ENCODE results near the gene SPPL2B.
"Not testable (repeated sequence)": the region's sequence is repeated elsewhere in the genome, so short reads cannot be mapped to it uniquely, and the experiment has no call there.

Gene SPPL2B

DNA sequence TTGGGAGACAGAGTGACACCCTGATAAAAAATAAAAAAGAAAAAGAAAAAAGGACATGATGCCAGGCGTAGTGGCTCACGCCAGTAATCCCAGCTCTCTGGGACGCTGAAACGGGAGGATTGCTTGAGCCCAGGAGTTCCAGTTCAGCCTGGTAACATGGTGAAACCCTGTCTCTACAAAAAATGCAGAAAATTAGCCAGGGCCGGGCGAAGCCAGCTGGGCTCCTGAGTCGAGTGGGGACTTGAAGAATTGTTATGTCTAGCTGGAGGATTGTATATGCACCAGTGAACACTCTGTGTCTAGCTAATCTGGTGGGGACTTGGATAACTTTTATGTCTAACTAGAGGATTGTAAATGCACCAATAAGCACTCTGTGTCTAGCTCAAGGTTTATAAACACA, 63.9 kb downstream of the SPPL2B start:
- DNase-seq (ENCODE audit: extremely low read depth, low read depth), result no peak
- TF ChIP-seq, protein P1, sequence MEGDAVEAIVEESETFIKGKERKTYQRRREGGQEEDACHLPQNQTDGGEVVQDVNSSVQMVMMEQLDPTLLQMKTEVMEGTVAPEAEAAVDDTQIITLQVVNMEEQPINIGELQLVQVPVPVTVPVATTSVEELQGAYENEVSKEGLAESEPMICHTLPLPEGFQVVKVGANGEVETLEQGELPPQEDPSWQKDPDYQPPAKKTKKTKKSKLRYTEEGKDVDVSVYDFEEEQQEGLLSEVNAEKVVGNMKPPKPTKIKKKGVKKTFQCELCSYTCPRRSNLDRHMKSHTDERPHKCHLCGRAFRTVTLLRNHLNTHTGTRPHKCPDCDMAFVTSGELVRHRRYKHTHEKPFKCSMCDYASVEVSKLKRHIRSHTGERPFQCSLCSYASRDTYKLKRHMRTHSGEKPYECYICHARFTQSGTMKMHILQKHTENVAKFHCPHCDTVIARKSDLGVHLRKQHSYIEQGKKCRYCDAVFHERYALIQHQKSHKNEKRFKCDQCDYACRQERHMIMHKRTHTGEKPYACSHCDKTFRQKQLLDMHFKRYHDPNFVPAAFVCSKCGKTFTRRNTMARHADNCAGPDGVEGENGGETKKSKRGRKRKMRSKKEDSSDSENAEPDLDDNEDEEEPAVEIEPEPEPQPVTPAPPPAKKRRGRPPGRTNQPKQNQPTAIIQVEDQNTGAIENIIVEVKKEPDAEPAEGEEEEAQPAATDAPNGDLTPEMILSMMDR (IDR thresholded peaks at IDR 0.05; ENCODE audit: low read depth, low read length), result no peak

DNA sequence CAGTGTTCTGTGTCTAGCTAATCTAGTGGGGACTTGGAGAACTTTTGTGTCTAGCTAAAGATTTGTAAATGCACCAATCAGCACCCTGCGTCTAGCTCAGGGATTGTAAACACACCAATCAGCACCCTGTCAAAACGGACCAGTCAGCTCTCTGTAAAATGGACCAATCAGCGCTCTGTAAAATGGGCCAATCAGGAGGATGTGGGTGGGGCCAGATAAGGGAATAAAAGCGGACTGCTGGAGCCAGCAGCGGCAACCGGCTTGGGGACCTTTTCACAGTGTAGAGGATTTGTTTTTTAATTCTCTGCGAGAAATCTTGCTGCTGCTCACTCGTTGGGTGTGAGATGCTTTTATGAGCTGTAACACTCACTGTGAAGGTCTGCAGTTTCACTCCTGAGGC, 64.4 kb downstream of the SPPL2B start:
- DNase-seq (ENCODE audit: extremely low read depth, low read depth), result not testable (repeated sequence)

DNA sequence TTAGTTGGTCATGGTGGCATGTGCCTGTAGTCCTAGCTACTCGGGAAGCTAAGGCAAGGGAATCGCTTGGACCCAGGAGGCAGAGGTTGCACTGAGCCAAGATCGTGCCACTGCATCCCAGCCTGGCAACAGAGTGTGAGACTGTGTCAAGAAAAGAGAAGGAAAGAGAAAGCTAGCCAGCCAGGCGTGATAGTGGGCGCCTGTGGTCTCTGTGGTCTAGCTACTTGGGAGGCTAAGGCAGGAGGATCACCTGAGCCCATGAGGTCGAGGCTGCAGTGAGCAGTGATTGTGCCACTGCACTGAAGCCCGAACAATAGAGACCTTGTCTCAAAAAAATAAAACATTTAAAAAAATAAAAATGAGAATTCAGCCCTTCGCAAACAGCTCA, 65.6 kb downstream of the SPPL2B start:
- DNase-seq (ENCODE audit: extremely low read depth, low read depth), result no peak
- TF ChIP-seq, protein P1 (IDR thresholded peaks at IDR 0.05; ENCODE audit: low read depth, low read length), result no peak

DNA sequence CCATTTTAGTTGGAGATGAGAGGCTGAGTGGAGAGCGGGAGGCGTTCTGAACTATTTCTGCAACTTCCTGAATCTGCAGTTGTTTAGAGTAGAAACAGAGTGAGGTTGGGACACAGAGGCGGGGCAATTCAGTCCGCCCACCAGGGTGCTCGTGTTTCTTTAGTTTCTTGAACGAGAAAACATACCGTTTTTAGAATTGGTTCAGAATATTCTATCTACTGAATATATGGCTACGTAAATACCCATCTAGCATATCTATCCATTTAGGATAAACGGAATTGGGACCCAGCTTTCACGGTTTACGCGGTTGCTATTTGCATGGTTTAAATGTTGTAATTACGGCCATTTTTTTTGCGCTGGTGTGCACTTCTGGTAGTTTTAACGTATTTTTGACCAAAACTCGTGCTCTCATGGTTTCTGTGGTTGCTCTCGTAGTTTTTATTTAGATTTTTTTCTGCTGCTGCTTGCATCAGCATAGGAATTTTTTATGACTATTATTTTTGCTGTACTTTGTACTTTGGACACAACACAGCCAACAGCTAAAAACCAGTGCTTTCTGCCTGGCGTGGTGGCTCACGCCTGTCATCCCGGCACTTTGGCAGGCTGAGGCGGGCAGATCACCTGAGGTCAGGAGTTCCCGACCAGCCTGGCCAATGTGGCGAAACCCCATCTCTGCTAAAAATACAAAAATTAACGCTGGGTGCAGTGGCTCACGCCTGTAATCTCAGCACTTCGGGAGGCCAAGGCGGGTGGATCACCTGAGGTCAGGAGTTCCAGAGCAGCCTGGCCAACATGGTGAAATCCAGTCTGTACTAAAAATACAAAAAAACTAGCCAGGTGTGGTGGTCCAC, 66.2 kb downstream of the SPPL2B start:
- no peak for DNase-seq (ENCODE audit: extremely low read depth, low read depth)
- TF ChIP-seq, protein P1 (IDR thresholded peaks at IDR 0.05; ENCODE audit: low read depth, low read length), result no peak

DNA sequence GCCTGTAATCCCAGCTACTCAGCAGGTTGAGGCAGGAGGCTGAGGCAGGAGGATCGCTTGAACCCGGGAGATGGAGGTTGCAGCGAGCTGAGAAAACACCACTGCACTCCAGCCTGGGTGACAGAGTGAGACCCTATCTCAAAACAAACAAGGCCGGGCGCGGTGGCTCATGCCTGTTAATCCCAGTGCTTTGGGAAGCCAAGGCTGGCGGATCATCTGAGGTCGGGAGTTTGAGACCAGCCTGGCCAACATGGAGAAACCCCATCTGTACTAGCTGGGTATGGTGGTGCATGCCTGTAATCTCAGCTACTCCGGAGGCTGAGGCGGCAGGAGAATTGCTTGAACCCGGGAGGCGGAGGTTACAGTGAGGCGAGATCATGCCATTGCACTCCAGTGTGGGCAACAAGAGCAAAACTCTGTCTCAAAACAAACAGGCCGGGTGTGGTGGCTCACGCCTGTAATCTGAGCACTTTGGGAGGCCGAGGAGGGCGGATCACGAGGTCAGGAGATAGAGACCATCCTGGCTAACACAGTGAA, 66.9 kb downstream of the SPPL2B start:
- DNase-seq (ENCODE audit: extremely low read depth, low read depth), result not testable (repeated sequence)

DNA sequence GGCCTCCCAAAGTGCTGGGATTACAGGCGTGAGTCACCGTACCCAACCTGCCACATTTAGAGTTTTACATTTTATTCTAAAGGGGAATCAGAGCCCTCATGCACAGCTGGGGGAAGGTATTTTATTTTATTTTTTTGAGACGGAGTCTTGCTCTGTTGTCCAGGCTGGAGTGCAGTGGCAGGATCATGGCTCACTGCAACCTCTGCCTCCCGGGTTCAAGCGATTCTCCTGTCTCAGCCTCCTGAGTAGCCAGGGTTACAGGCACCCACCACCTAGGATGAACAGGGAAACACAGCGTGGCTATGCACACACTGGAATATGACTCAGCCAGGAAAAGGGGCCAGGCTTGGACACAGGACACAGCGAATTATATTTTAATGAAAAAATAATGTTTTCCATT, 68.7 kb downstream of the SPPL2B start:
- DNase-seq (ENCODE audit: extremely low read depth, low read depth), result not testable (repeated sequence)

DNA sequence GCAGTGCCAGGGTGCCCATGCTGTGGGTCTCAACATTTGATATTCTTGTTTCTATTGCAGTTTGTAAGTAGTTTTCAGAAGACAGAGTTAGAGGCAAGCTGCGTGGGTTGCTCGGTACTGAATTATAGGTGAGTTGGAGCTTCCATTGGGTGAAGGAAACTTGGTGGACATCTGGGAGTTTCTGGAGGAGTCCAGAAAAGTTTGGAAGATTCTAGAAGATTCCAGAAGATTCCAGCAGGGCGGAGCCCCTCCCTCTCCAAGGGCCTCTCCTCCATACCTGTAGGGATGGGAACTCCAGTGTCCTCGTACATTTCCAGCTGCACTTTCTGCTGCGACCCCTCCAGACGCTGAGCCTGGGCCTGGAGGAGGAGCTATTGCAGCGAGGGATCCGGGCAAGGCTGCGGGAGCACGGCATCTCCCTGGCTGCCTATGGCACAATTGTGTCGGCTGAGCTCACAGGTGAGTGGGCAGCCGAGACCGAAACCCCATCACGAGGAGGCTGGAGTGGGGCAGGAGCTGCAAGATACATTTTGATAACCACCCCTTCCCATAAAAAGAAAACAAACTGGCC, 70.3 kb downstream of the SPPL2B start:
- TF ChIP-seq, protein P1 (IDR thresholded peaks at IDR 0.05; ENCODE audit: low read depth, low read length), result no peak
- no peak for DNase-seq (ENCODE audit: extremely low read depth, low read depth)

DNA sequence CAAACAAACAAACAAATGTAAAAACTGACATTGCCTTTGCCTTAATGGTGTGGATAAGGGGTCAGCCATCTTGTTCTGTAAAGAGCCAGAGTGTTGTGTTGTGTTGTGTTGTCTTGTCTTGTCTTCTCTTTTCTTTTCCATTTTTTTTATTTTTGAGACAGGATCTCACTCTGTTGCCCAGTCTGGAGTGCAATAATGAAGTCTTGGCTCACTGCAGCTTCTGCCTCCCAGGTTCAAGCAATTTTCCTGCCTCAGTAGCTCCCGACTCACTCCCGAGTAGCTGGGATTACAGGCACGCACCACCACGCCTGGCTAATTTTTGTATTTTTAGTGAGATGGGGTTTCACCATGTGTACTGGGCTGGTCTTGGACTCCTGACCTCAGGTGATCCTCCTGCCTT, 71.1 kb downstream of the SPPL2B start:
- no peak for DNase-seq (ENCODE audit: extremely low read depth, low read depth)
- TF ChIP-seq, protein P1 (IDR thresholded peaks at IDR 0.05; ENCODE audit: low read depth, low read length), result no peak
